ENCODE data around the gene SCML1.

SCML1 gene, protein sequence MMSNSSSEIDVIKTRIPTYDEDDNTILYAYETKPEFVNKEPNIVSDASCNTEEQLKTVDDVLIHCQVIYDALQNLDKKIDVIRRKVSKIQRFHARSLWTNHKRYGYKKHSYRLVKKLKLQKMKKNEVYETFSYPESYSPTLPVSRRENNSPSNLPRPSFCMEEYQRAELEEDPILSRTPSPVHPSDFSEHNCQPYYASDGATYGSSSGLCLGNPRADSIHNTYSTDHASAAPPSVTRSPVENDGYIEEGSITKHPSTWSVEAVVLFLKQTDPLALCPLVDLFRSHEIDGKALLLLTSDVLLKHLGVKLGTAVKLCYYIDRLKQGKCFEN

DNA sequence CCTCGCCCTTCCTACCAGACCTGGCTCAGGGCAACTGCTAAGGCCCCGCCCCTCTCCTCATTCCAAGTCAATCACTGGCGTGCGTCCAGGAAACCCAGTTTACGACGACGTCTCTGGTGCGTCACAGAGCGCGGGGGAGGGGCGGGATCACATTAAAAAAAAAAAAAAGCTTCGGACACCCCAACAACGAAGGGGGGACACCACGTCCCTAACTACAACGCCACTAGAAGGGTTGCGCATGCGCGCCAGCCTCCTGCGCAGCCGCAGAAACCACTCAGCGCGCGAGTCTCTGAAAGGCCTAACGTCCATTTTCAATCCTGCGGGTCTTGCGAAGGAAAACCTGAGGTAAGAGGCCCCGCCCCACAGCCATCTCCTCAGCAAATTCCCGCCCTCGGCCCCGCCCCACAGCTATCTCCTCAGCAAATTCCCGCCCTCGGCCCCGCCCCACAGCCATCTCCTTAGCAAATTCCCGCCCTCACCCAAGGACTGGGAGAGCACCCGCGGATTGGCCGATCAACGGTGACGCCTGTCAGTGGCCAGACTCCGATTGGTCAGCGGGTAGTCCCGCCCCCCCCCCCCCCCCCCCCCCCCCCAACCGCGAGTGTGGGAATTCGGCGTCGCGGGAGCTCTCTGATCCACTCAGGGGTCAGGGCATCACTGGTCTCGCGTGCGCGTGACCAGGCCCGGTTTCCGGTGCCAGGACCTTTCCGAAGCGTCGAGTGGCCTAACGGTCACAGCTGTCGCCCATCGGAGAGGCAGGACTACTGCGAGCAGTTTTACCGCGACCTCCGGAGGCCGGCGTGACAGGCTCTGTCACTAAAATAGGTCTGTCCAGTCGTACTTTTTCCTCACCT, at the start of gene SCML1:
Gene SCML1, plus strand, starts transcription at position 638 of the 854 bp plus-strand sequence. CDS start 6,694 bp downstream, outside the sequence.
- DNase-seq = no peak

- DNase-seq = no peak
These were observed 49.6 kb upstream of the SCML1 start for GRCh38 chrX:17687648-17688047.

- peak; percentile 28 to 47 for DNase-seq
These were observed 47.3 kb upstream of the SCML1 start for GRCh38 chrX:17689971-17690409.

GRCh38 chrX:17692709-17693346, 44.5 kb upstream of the SCML1 start:
- DNase-seq = no peak

DNA sequence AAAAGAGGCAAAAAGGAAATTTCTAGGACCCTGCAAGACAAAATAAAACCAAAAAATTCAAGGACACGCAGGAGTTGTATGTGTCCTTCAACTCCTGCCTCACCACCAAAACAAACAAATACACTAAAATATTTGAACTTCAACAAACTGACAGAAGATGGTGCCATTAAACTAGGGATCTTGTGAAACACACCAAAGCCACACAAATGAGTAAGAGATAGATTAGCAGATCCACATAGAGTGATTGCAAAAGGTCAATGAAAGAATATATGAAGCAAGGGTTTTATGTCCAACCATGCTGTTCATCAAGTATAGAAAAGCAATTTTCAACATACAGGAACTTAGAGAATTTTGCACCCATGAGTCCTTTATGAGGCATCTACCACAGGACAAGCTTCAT, 40.1 kb upstream of the SCML1 start:
- DNase-seq = no peak

- no peak for DNase-seq
These were observed 36.3 kb upstream of the SCML1 start for GRCh38 chrX:17700976-17701375.

DNA sequence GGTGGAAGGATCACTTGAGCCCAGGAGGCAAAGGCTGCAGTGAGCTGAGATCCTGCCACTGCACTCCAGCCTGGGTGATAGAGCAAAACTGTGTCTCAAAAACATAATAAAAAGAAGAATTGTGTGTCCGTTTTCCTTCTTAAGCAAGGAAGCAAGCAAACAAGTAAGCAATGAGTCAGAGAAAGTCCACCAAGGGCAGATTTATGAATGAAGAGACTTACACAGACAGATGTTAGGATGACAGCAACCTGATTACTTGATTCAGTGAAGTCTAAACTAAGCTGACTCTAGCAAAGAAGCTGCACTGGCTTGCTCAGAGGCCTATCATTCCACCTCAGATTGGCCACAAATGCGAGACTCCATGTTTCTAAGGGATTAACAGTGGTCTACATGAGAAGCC, 34.1 kb upstream of the SCML1 start:
- no peak for DNase-seq

DNA sequence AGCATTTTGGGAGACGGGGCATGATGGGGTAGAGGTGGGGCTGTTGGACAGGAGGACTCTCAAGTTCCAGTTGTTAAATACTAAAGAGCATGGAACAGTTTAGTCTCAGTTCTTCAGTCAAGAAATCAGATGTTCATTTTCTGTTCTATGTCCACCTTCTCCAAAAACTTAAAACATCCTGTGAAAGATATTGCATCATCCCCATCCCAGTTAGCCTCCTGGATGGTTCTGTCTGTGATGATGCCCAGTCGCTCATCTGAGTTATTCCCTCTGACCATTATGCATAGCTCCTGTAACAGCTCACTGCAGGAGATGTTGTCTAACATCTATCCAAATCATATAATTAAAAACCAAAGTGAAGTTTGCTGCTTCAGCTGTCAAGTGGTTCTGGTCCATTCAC, 32.1 kb upstream of the SCML1 start:
- DNase-seq = no peak

GRCh38 chrX:17706676-17707075, 30.6 kb upstream of the SCML1 start:
- DNase-seq = no peak

DNA sequence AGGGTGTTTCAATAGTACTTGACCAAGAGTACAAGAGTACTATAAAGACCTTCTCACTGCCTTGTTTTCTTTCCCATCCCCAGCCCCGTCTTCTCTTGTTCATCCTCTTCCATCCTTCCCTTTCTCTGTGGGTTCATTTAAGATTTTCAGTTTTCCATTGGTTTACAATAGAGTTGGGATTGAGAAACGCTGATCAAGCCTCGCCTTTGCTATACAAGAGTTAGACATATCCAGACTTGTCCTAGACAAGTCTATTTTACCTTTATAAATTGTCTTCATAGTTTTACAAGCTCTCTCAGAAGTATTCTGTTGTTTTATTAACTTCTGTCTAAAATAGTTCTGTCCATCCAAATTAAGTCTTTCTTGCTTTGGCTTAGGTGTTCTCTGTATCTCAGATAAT, 29.6 kb upstream of the SCML1 start:
- no peak for DNase-seq

DNA sequence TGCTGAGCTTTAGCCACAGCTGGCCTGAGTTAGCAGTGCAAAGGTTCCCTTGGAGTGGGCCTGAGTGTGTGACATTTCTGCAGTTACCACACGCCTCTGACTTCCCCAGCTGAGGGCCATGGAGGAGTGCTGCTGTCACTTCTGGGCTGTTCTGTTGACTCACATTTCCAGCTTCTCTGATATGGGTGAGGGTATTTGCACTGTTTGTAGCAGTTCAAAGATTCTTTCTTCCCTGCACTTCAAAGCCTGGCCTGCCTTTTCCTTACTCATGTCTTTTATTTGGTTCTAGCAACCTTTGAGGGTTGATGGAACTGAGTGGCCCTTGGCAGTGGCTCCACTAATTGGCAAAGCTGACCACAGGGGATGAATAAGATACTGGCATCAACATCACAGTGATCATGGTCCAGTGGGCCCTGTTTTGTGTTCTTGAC, 26.4 kb upstream of the SCML1 start:
- no peak for DNase-seq

DNA sequence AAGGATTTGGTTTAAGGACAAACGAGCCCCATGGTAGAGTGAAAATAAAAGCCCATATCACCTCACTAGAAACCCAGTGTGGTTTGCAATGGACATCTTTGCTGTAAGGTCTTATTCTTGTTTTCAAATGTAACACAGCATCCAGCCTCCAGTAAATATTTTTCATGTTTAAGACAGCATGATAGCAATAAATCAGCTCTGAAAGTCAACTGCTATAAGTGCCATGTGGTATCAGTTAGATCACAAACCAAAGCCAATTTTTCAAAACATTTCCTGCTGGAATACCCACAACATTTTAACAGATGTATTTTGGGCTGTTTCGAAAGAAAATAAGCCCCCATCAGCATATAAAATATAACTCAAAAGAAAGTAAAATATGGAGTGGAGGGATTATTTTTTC, 24.0 kb upstream of the SCML1 start:
- DNase-seq = no peak

DNA sequence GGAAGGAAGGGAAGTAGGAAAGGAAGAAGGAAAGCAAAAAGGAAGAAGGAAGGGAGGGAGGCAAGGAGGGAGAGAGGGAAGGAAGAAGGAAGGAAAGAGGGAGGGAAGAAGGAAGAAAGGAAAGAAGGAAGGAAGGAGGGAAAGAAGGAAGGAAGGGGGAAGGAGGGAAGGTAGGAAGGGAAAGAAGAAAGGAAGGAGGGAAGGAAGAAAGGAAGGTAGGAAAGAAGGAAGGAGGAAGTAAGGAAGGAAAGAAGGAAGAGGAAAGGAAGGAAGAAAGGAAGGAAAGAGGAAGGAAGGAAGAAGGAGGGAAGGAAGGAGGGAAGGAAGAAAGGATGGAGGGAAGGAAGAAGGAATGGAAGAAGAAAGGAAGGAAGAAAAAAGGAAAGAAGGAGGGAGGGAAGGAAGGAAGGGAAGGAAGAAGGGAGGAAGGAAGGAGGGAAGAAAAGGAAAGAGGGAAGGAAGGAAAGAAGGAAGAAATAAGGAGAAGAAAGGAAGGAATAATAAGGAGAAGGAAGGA, 18.6 kb upstream of the SCML1 start:
- no peak for DNase-seq

GRCh38 chrX:17719711-17720110, 17.6 kb upstream of the SCML1 start:
- no peak for DNase-seq

- DNase-seq = no peak
These were observed 15.6 kb upstream of the SCML1 start for GRCh38 chrX:17721715-17722114.

- no peak for DNase-seq
These were observed 12.1 kb upstream of the SCML1 start for GRCh38 chrX:17725181-17725580.

GRCh38 chrX:17732138-17732783, 5.0 kb upstream of the SCML1 start:
- DNase-seq = no peak

- DNase-seq = no peak
These were observed 1.9 kb upstream of the SCML1 start for GRCh38 chrX:17735406-17735805.

DNA sequence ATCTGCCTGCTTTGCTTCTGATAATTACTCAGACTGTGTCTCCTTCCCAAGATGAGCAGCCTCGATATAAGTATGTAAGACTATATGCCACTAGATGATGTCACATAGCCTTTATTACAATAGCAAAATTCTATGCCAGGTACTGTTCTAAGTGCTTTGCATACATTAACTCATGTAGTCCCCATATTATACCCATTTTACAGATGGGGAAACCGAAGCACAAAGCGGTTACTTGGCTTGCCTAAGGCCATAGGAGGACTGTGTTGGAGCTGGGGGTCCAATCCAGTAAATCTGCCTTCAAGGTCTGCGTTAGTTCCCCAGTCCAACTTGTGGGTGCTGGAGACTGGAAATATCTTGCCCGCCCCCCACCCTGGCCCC, 826 bp upstream of the SCML1 start:
- DNase-seq = no peak

GRCh38 chrX:17737710-17737985, 355 bp downstream of the SCML1 start:
- DNase-seq = no peak

- DNase-seq = no peak
These were observed 857 bp downstream of the SCML1 start for GRCh38 chrX:17737986-17738713.

- DNase-seq = no peak
These were observed 1.6 kb downstream of the SCML1 start for GRCh38 chrX:17738737-17739535.

Data from Kasumi-1 (cell line).